Endothelial cell of umbilical vein (primary cell): Measurements from ENCODE around the gene SIVA1. TPM values are rescaled to one million over a fixed set of nuclear protein-coding genes. Genes with fewer than 3 reads are reported as not detected.

Experiments used
- BruUV-seq: library from RNA; stranded (reverse); fragments of 400-500 nt; replicated peaks from 2 replicates; lab custom pipeline; 2021; lab: Mats Ljungman, UMichigan
- CTCF ChIA-PET: fragments of 300-600, 350-600 bp; sonication (Branson Sonifier 250); formaldehyde crosslinking; loops from one replicate; lab custom pipeline; 2021; ENCODE audit warnings: antibody characterized with exemption, inconsistent platforms; lab: Charles Lee
- POLR2A ChIA-PET: fragments of 300-600, 350-600 bp; sonication (Branson Sonifier 250); formaldehyde crosslinking; loops from one replicate; lab custom pipeline; 2021; ENCODE audit warnings: antibody characterized with exemption, inconsistent platforms; lab: Charles Lee
- DNase-seq: peaks from one replicate; pipeline ENCODE4 v3.0.0-alpha.2; 2011; ENCODE audit warnings: low read depth, low spot score
- FAIRE-seq: peaks from 2 replicates; lab custom pipeline; 2011; peaks lifted over from hg19 to GRCh38; lab: Jason Lieb, UNC
- H2AFZ ChIP-seq: 2 replicates; pipeline ENCODE4 v1.6.0; 2012; ENCODE audit warnings: low read depth, low read length, control low read depth, inconsistent platforms
- H3K27ac ChIP-seq: 2 replicates; pipeline ENCODE4 v1.5.1; 2011; ENCODE audit warnings: low read depth, mild to moderate bottlenecking, control low read depth, low read length, moderate library complexity; ENCODE audit not compliant: insufficient read depth
- H3K27me3 ChIP-seq, 2 experiments: 2 replicates each; pipeline versions ENCODE4 v1.6.0 to v1.6.1; 2011; ENCODE audit warnings: low read length in 2 of 2, mixed read lengths in 1 of 2; ENCODE audit not compliant: control insufficient read depth in 2 of 2, insufficient read depth in 2 of 2
- H3K36me3 ChIP-seq, 2 experiments: 2 replicates in 1 of 2; 3 replicates in 1 of 2; pipeline ENCODE4 v1.5.1; 2011; ENCODE audit warnings: low read length in 2 of 2, mild to moderate bottlenecking in 1 of 2, moderate library complexity in 1 of 2; ENCODE audit not compliant: control insufficient read depth in 2 of 2, insufficient read depth in 2 of 2; ENCODE audit errors: extremely low read depth in 1 of 2
- H3K4me1 ChIP-seq: 3 replicates; pipeline ENCODE4 v1.5.1; 2011; ENCODE audit warnings: mild to moderate bottlenecking, low read length; ENCODE audit not compliant: control insufficient read depth, insufficient read depth; ENCODE audit errors: extremely low read depth
- H3K4me2 ChIP-seq: 2 replicates; pipeline ENCODE4 v1.6.1; 2011; ENCODE audit warnings: low read length, control low read depth, mixed read lengths; ENCODE audit not compliant: insufficient read depth
- H3K4me3 ChIP-seq, 3 experiments: fragments of 200-600 bp in 1 of 3; sonication (generic), shearing (Covaris generic) in 1 of 3; replicated peaks in 1 of 3; 2 replicates each; pipeline ENCODE4 v1.5.1; 2011 to 2016; ENCODE audit warnings: control low read depth in 3 of 3, low read length in 3 of 3, mild to moderate bottlenecking in 2 of 3, inconsistent platforms in 1 of 3, low read depth in 1 of 3, moderate library complexity in 1 of 3; ENCODE audit not compliant: insufficient read depth in 1 of 3
- H3K79me2 ChIP-seq: 2 replicates; pipeline ENCODE4 v1.6.0; 2012; ENCODE audit warnings: low read length, inconsistent platforms; ENCODE audit not compliant: control insufficient read depth, insufficient read depth
- H3K9ac ChIP-seq: replicated peaks from 2 replicates; pipeline ENCODE3; 2011; ENCODE audit warnings: low read length, control low read depth; ENCODE audit not compliant: insufficient read depth; ENCODE audit errors: extremely low read depth
- H3K9me1 ChIP-seq: replicated peaks from 3 replicates; pipeline ENCODE4 v1.6.0; 2011; ENCODE audit warnings: mild to moderate bottlenecking, low read length; ENCODE audit not compliant: control insufficient read depth, insufficient read depth; ENCODE audit errors: extremely low read depth
- H3K9me3 ChIP-seq: replicated peaks from 2 replicates; pipeline ENCODE4 v1.5.1; 2012; ENCODE audit warnings: low read length, inconsistent platforms; ENCODE audit not compliant: control insufficient read depth, insufficient read depth
- H4K20me1 ChIP-seq: replicated peaks from 2 replicates; pipeline ENCODE3; 2011; ENCODE audit warnings: mild to moderate bottlenecking, low read length; ENCODE audit not compliant: control insufficient read depth, insufficient read depth; ENCODE audit errors: extremely low read depth
- CTCF ChIP-seq, 2 donors: IDR thresholded peaks; 1 replicate in 1 of 2; 2 replicates in 1 of 2; pipeline ENCODE4 v1.5.1; 2011; ENCODE audit warnings: low read length in 2 of 2, mild to moderate bottlenecking in 2 of 2, moderate library complexity in 2 of 2, control low read depth in 1 of 2, inconsistent platforms in 1 of 2, low read depth in 1 of 2; ENCODE audit not compliant: insufficient read depth in 1 of 2; ENCODE audit errors: extremely low read depth in 1 of 2
- EZH2 ChIP-seq: IDR thresholded peaks from 2 replicates; pipeline ENCODE4 v1.6.1; 2012; ENCODE audit warnings: borderline replicate concordance, low read depth, mild to moderate bottlenecking, moderate library complexity, low read length, inconsistent platforms; ENCODE audit not compliant: severe bottlenecking
- FOS ChIP-seq: IDR thresholded peaks from 2 replicates; pipeline ENCODE4 v1.6.1; 2011; ENCODE audit warnings: mild to moderate bottlenecking, low read length, moderate library complexity, borderline replicate concordance; ENCODE audit not compliant: insufficient read depth
- GATA2 ChIP-seq: IDR thresholded peaks from 2 replicates; pipeline ENCODE4 v1.7.0; 2011; ENCODE audit warnings: low read depth, mild to moderate bottlenecking, moderate library complexity, mixed read lengths, low read length; ENCODE audit not compliant: insufficient read length, insufficient read depth
- JUN ChIP-seq: IDR thresholded peaks from 2 replicates; pipeline ENCODE4 v1.6.1; 2011; ENCODE audit warnings: borderline replicate concordance, low read depth; ENCODE audit not compliant: insufficient read length, insufficient read depth
- MAX ChIP-seq: IDR thresholded peaks from 2 replicates; pipeline ENCODE4 v1.6.1; 2011; ENCODE audit not compliant: insufficient read depth, insufficient read length
- MYC ChIP-seq: IDR thresholded peaks from one replicate; pipeline ENCODE4 v1.6.1; 2011; ENCODE audit warnings: mild to moderate bottlenecking, low read depth, low read length
- POLR2A ChIP-seq: IDR thresholded peaks from 2 replicates; pipeline ENCODE4 v1.6.1; 2012; ENCODE audit warnings: low read depth, mild to moderate bottlenecking, control low read depth, low read length
- POLR2AphosphoS5 ChIP-seq: IDR thresholded peaks from 2 replicates; pipeline ENCODE4 v1.6.1; 2012; ENCODE audit warnings: low read depth, mild to moderate bottlenecking, control low read depth, low read length, moderate library complexity; ENCODE audit not compliant: insufficient read depth
- dilution Hi-C: fragments of 300-500 bp; cut with MboI; formaldehyde crosslinking; loops from one replicate; pipeline ENCODE4 v1.15.0; 2019; ENCODE audit warnings: low sequenced_read_pairs; ENCODE audit not compliant: extremely low pct_ligation_motif_present
- intact Hi-C: fragments of 100-400 bp; cut with micrococcal nuclease; formaldehyde crosslinking; loops from one replicate; pipeline ENCODE4 v1.10.0; 2022
- polyA plus RNA-seq, 4 experiments: library from polyadenylated mRNA; depleted of rRNA in 3 of 4; stranded (reverse) in 3 of 4; unstranded in 1 of 4; fragments of >200 nt; gene quantifications; 2 replicates each; pipeline versions ENCODE4 v1.2.1 to v1.2.3, GENCODE V29; 2011 to 2012; ENCODE audit warnings: missing spikeins in 1 of 4
- total RNA-seq: library from RNA; stranded (reverse); gene quantifications from 2 replicates; pipeline ENCODE4 v1.2.3, GENCODE V29; 2021

Gene SIVA1
- total and polyA plus RNA-seq, 2 donors (not counting 3 experiments of a cell fraction or from before 2014, with no cell fraction given): 101 to 299 TPM

- TF ChIP-seq MAX (no peak), EZH2 (no peak), FOS (no peak), CTCF (IDR thresholded peaks at IDR 0.05; ENCODE audit: extremely low read depth in 1 of 2, insufficient read depth in 1 of 2, low read depth in 1 of 2, low read length in 2 of 2) (no peak), JUN (no peak), POLR2AphosphoS5 (no peak), MYC (no peak), POLR2A (no peak), GATA2 (no peak)
- no peaks in the 10 kb centered on the region for H3K36me3 ChIP-seq
- H4K20me1 ChIP-seq: no peaks in the 10 kb centered on the region
- ChIA-PET CTCF (no interaction called here), POLR2A (no interaction called here)
- intact Hi-C loops (no loop called here), dilution Hi-C loops (no loop called here)
- no peaks in the 10 kb centered on the region for H3K9me1 ChIP-seq
- no peaks in the 10 kb centered on the region for H3K27me3 ChIP-seq
- no peaks in the 10 kb centered on the region for H3K9me3 ChIP-seq
- no peak overlapping the region for H3K4me3 ChIP-seq
- no peaks in the 10 kb centered on the region for H3K4me1 ChIP-seq
- H3K4me2 ChIP-seq: no peak overlapping the region
- no TSS peak for BruUV-seq
- H2AFZ ChIP-seq: no peak overlapping the region
- DNase-seq (no peak), FAIRE-seq (no peak)
- no peaks in the 10 kb centered on the region for H3K79me2 ChIP-seq
- H3K27ac ChIP-seq: no peak overlapping the region
- H3K9ac ChIP-seq: no peak overlapping the region
These were observed 5.1 kb upstream of the SIVA1 start for GRCh38 chr14:104747876-104748275.
